Activated T-cell treated with anti-CD3 and anti-CD28 coated beads, Interleukin-2, amount 50 U/mL, for 1 hour (primary cell): ENCODE measurements around the gene SDR9C7.
"Not testable (repeated sequence)": the region's sequence is repeated elsewhere in the genome, so short reads cannot be mapped to it uniquely, and the experiment has no call there.

Source experiments
- DNase-seq: peaks from one replicate; pipeline ENCODE4 v3.0.0-alpha.2; 2020

The SDR9C7 gene

DNA sequence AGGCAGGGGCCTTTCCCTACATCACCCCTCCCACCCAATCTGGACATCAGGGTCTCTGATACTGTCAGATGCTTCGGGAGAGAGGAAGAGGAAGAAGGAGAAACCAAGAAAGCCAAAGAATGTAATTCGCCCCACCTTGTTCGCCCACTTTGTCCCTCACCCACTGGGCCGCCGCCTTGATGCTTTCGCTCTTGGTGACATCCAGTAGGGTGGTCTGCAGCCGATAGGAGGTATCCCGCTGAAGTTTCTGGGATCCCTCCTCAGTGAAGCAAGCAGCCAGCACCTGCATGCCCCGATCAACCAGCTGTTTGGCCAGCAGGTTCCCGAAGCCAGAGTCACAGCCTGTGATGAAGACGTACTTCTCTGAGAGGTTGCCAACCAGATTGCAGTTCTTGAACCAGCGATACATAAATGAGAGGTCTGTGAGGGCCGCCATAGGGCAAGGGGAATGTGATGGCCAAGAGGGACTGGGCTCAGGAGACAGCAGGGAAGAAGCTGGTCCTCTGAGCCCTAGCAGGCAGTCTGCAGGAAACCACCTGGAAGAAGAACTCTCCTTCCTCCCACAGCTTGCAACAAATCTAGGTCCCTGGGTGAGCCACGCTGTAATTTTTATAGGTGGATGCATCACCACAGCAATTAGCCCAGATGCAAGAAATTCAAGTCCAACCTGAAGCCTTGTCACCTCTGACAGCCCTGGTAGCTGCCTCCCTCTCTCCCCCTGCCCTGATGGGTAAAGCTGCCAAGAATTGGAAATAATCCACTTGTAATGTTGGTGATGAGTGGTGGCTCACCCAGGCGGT lies at the start of gene SDR9C7:
Gene SDR9C7, minus strand, starts transcription at position 583 of the 800 bp plus-strand sequence. Its CDS starts 147 bp downstream, at position 436.
- no peak for DNase-seq

DNA sequence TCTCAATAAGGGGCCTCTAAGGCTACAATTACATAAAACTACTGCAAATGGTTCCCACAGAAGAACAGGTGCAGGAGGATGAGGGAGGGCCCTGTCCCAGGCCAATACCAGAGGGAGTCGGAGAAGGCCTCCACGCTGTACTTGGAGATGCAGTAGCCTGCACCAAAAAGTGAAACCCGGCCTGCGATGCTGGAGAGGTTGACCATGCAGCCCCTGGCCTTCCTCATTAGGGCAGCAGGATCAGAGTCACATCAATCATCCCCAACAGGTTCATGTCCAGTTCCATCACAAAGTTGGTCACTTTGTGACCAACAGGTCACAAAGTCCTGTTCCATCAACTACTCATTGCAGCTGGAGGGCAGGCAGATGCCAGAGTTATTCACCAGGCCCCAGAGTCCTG lies 49.2 kb upstream of the SDR9C7 start:
- DNase-seq: no peak

- DNase-seq: not testable (repeated sequence)
These were observed 48.5 kb upstream of the SDR9C7 start for GRCh38 chr12:56982578-56983236.

- DNase-seq: no peak
These were observed 46.8 kb upstream of the SDR9C7 start for GRCh38 chr12:56980941-56981530.

DNA sequence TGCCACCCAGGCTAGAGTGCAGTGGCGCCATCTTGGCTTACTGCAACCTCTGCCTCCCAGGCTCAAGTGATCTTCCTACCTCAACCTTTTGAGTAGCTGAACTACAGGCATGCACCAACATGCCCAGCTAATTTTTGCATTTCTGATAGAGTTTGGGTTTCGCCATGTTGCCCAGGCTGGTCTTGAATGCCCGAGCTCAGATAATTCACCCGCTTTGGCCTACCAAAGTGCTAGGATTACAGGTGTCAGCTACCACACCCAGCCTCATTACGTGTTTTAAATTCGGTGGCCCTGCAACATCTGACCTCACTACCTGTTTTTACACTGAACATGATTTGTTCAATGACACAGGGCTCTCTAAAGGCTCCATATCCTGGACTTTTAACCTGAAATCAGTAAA lies 46.1 kb upstream of the SDR9C7 start:
- DNase-seq: no peak

DNA sequence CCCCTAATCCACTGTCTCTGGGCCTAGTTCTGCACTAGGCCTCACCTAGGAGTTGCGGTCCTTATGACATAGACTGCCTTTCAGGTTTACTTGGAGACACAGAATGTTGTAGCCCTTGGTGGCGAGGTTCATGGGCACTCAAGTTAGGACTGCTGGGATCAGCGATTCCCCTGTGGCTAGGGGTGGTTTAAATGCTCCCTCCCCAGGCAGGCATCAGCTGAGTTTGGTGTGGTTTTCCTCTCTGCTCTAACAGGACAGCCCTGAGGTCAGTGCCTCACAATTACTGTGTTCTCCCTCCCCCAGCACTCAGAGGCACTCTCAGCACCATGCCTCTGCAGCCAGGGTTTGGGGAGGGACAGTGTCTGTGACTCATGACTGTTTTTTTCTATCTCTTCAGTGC lies 45.4 kb upstream of the SDR9C7 start:
- DNase-seq: no peak

- no peak for DNase-seq
These were observed 44.4 kb upstream of the SDR9C7 start for GRCh38 chr12:56978397-56979138.

GRCh38 chr12:56977361-56977760 lies 43.2 kb upstream of the SDR9C7 start:
- not testable (repeated sequence) for DNase-seq

GRCh38 chr12:56974224-56974623 lies 40.0 kb upstream of the SDR9C7 start:
- not testable (repeated sequence) for DNase-seq

DNA sequence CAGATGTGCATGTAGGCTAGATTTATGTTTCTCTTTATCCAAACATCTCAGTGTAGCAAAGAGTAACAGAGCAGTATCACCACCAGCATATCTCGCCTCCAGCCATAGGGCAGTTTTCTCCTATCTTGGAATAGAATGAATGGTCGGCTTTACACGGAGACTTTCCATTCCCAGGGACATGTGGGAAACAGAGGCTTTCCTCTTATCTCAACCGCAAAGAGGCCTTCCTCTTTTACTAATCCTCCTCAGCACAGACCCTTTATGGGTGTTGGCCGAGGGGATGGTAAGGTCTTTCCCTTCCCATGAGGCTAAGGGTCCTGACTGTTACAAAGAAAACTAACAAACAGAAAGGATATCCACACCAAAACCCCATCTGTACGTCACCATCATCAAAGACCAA lies 34.7 kb upstream of the SDR9C7 start:
- not testable (repeated sequence) for DNase-seq

DNA sequence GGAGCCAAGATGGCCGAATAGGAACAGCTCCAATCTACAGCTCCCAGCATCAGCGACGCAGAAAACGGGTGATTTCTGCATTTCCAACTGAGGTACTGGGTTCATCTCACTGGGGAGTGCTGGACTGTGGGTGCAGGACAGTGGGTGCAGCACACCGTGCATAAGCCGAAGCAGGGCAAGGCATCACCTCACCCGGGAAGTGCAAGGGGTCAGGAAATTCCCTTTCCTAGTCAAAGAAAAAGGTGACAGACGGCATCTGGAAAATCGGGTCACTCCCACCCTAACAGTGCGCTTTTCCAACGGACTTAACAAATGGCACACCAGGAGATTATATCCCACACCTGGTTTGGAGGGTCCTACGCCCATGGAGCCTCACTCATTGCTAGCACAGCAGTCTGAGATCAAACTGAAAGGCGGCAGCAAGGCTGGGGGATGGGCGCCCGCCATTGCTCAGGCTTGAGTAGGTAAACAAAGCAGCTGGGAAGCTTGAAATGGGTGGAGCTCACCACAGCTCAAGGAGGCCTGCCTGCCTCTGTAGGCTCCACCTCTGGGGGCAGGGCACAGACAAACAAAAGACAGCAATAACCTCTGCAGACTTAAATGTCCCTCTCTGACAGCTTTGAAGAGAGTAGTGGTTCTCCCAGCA lies 31.9 kb upstream of the SDR9C7 start:
- DNase-seq: not testable (repeated sequence)

- not testable (repeated sequence) for DNase-seq
These were observed 30.9 kb upstream of the SDR9C7 start for GRCh38 chr12:56965124-56965523.

DNA sequence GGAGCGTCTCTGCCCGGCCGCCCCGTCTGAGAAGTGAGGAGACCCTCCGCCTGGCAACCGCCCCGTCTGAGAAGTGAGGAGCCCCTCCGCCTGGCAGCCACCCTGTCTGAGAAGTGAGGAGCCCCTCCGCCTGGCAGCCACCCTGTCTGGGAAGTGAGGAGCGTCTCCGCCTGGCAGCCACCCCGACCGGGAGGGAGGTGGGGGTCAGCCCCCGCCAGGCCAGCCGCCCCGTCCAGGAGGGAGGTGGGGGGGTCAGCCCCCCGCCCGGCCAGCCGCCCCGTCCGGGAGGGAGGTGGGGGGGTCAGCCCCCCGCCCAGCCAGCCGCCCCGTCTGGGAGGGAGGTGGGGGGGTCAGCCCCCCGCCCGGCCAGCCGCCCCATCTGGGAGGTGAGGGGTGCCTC lies 29.3 kb upstream of the SDR9C7 start:
- DNase-seq: not testable (repeated sequence)

- DNase-seq: not testable (repeated sequence)
These were observed 28.0 kb upstream of the SDR9C7 start for GRCh38 chr12:56962247-56962646.

DNA sequence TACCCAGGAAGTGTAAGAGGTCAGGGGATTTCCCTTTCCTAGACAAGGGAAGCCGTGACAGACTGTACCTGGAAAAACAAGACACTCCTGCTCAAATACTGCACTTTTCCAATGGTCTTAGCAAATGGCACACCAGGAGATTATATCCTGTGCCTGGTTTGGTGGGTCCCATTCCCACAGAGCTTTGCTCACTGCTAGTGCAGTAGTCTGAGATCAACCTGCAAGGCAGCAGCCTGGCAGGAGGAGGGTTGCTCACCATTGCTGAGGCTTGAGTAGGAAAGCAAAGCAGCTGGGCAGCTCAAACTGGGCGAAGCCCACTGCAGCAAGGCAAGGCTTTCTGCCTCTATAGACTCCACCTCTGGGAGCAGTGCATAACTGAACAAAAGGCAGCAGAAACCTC lies 24.2 kb upstream of the SDR9C7 start:
- no peak for DNase-seq

DNA sequence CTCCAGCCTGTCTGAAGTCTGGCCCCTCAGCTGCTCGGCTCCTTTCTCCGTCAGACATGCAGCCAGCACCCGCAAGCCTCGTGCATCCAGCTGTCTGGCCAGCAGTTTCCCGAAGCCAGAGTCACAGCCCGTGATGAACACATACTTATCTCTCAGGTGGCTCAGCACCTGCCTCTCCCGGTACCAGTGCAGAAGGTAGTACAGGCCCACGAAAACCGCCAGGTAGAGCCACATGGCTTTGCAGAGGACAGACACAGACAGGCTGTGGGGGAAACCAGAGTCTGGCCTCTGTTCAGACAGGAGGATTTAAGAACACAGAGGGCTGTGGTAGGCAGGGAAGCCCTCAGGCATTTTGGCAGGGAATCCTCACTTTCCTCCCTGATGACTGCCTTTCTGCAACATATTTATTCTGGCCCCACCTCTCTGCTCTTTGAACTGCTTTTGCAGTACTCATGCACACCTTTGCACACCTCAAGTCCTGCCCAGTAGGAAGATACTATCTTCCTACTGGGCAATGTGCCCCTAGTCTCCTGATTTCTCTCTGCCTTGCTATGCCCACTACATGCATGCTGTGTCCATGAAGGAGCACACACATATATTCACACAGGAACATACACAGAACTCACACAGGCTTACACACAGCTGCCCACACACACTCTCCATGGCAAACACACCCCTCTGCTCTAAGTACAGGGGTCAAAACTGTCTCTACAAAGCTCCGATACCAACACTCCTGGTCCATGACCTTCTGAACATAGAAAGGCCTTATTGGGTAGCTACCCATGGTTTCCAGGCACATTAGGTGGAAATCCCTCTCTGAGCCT lies 23.2 kb upstream of the SDR9C7 start, which contains the start of gene RDH16:
Gene RDH16, minus strand, starts transcription at position 380 of the 824 bp plus-strand sequence. Its CDS starts 146 bp downstream, at position 234.
- DNase-seq: no peak

DNA sequence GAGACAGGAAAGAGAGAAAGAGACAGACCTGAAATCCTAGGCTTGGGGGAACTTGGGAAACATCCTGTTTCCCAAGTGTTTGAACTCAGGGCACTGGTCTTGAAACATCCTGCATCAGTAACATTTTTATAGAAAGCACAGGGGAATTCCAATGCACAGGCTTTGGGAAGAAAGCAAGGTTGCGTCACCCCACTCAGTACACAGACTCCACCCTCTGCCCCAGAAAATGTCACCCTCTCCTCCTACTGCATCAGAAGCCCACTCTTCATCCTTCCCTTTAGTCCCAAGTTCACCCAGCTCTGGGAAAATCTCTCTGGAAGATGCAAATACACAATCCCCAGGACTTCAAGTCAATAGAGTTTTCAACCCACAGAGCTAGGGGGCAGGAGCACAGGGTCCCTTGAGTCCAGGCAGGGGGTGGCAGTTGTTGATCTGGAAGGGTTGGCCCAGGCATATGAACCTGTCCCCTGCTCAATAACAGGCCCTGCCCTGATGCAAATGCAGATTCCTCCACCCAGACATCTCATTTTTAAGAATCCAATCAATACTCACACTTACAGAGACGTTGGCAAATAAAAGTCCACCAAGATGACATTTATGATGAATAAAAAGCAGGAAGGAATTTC lies 21.5 kb upstream of the SDR9C7 start:
- DNase-seq: no peak

- DNase-seq: no peak
These were observed 20.7 kb upstream of the SDR9C7 start for GRCh38 chr12:56954958-56955355.

DNA sequence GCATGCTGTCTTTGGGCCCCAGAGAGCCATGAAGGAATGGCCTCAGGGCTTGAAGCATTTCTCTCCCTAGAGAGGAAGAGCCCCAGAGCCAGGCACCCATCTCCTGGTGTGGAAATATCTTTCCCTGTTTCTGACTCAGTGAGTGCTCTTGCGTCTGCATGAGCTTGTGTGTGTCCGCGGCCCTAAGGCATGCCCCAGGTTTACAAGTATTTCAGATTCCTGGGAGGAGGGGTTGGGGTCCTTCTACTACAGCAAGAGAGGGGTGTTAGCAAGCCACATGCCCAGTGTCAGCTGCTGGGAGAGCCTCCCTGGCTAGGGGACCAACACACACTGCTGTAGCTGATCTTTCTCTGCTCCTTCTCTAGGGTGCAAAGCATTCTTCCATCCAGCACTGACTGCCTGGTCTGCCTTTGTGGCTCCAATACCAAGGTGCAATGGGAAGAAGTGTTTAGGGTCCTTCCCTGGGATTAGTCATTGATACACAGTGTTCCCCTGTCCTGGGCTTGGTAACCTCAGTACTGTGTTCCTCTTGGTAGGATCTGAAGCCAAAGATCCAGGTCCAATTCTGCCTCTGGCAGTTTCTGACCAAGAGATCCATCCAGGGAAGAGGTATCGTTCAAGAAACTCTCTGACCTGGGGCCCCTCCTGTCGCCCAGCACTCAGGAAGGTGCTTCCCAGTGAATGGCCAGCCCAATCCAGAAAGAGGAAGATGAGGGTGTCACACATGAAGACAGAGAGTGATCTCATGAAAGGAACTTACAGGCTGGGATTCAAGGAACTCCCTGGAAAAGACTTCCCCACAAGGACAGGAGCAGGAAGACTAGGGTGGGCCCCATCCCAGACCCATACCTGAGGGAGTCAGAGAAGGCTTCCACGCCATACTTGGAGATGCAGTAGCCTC lies 20.1 kb upstream of the SDR9C7 start:
- no peak for DNase-seq

DNA sequence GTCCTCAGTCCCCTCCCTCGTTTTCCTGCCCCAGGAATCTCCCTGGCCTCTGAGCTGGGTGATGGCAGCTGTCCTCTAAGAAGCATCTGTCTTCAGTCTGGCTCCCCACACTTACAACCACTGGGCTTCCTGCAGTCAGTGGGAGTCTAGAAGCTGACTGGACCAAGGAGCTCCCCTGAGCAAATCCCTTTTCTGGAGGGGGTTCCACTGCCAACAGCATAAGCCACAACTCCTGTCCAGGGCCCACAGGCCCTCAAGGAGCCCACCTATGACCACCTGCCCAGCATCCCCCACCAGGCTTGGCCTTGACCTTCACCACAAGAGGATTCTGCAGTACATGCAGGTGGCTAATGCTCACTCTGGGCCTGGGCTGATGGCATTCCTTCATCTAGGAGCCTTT lies 19.1 kb upstream of the SDR9C7 start:
- DNase-seq: no peak
